Panc1 (cell line): Measurements from ENCODE around the gene MYMK. TPM values are rescaled to one million over a fixed set of nuclear protein-coding genes. Genes with fewer than 3 reads are reported as not detected.

Experiments
- ATAC-seq: fragments of 200-7000 bp; cut with Tn5 transposase; 2 replicates; pipeline ENCODE4 v1.9.1; 2020; ENCODE audit warnings: mild to moderate bottlenecking, moderate library complexity
- BruUV-seq: library from RNA; stranded (reverse); fragments of 400-500 nt; replicated peaks from 2 replicates; lab custom pipeline; 2021; lab: Mats Ljungman, UMichigan
- CTCF ChIA-PET: fragments of 300-600 bp; sonication (Branson Sonifier 250); formaldehyde crosslinking; loops from one replicate; lab custom pipeline; 2022; ENCODE audit warnings: antibody characterized with exemption; lab: Charles Lee
- POLR2A ChIA-PET: fragments of 300-600 bp; sonication (Branson Sonifier 250); formaldehyde crosslinking; loops from one replicate; lab custom pipeline; 2022; ENCODE audit warnings: antibody characterized with exemption; lab: Charles Lee
- DNase-seq: peaks from one replicate; pipeline ENCODE4 v3.0.0-alpha.2; 2010; ENCODE audit warnings: low read depth, low spot score
- H3K27ac ChIP-seq: 2 replicates; pipeline ENCODE4 v1.5.1; 2011; ENCODE audit warnings: mild to moderate bottlenecking, low read length, inconsistent platforms
- H3K27me3 ChIP-seq: fragments of 200-500 bp; sonication (Bioruptor generic); 2 replicates; pipeline ENCODE4 v1.6.0; 2014; ENCODE audit warnings: low read length, inconsistent platforms; ENCODE audit not compliant: control insufficient read depth, insufficient read depth
- H3K36me3 ChIP-seq: fragments of 200-500 bp; sonication (Bioruptor generic); 2 replicates; pipeline ENCODE4 v1.5.1; 2014; ENCODE audit warnings: inconsistent platforms, mild to moderate bottlenecking, low read length, moderate library complexity; ENCODE audit not compliant: control insufficient read depth, insufficient read depth
- H3K4me1 ChIP-seq: 2 replicates; pipeline ENCODE4 v1.5.1; 2011; ENCODE audit warnings: inconsistent platforms, mild to moderate bottlenecking, low read length, moderate library complexity; ENCODE audit not compliant: control insufficient read depth, insufficient read depth
- H3K4me3 ChIP-seq, 2 experiments: 2 replicates each; pipeline ENCODE4 v1.5.1; 2011 to 2012; ENCODE audit warnings: low read depth in 2 of 2, low read length in 2 of 2, mild to moderate bottlenecking in 2 of 2, inconsistent platforms in 1 of 2, moderate library complexity in 1 of 2
- H3K9me3 ChIP-seq: fragments of 200-500 bp; sonication (Bioruptor generic); 2 replicates; pipeline ENCODE4 v1.5.1; 2014; ENCODE audit warnings: low read depth, mild to moderate bottlenecking, inconsistent platforms, low read length, moderate library complexity; ENCODE audit not compliant: control insufficient read depth, insufficient read depth
- POLR2AphosphoS5 ChIP-seq: IDR thresholded peaks from 2 replicates; pipeline ENCODE4 v1.6.1; 2012; ENCODE audit warnings: mild to moderate bottlenecking, low read depth, low read length, moderate library complexity
- REST ChIP-seq, 2 experiments: IDR thresholded peaks; 2 replicates each; pipeline ENCODE4 v1.6.1; 2011 to 2012; ENCODE audit warnings: low read depth in 2 of 2, control low read depth in 1 of 2, low read length in 1 of 2, mild to moderate bottlenecking in 1 of 2, moderate library complexity in 1 of 2; ENCODE audit not compliant: insufficient read depth in 1 of 2
- SIN3A ChIP-seq: IDR thresholded peaks from 2 replicates; pipeline ENCODE4 v1.6.1; 2012; ENCODE audit warnings: low read depth, mild to moderate bottlenecking, low read length, moderate library complexity, borderline replicate concordance; ENCODE audit not compliant: insufficient read depth
- TCF7L2 ChIP-seq: IDR thresholded peaks from 2 replicates; pipeline ENCODE4 v1.6.1; 2011; ENCODE audit warnings: mild to moderate bottlenecking, low read depth, low read length, inconsistent platforms
- in situ Hi-C: cut with HindIII; loops from 2 replicates; pipeline ENCODE4 v1.10.0; 2016; ENCODE audit warnings: low sequenced_read_pairs, low pct_unique_long_range_greater_than_20kb
- intact Hi-C: fragments of 100-400 bp; cut with micrococcal nuclease; formaldehyde crosslinking; loops from one replicate; pipeline ENCODE4 v1.10.0; 2022; ENCODE audit not compliant: unreplicated experiment
- total RNA-seq: library from RNA; stranded (reverse); gene quantifications from one replicate; pipeline ENCODE4 v1.2.1, GENCODE V29; 2021; ENCODE audit not compliant: unreplicated experiment
- TF ChIP-seq, protein P1 (sequence below): fragments of 450-650 bp; IDR thresholded peaks from 2 replicates; pipeline ENCODE4 v1.5.1; 2017; ENCODE audit warnings: mild to moderate bottlenecking

Gene MYMK
- total RNA-seq, 1 experiment from 2014 or later: not detected

DNA sequence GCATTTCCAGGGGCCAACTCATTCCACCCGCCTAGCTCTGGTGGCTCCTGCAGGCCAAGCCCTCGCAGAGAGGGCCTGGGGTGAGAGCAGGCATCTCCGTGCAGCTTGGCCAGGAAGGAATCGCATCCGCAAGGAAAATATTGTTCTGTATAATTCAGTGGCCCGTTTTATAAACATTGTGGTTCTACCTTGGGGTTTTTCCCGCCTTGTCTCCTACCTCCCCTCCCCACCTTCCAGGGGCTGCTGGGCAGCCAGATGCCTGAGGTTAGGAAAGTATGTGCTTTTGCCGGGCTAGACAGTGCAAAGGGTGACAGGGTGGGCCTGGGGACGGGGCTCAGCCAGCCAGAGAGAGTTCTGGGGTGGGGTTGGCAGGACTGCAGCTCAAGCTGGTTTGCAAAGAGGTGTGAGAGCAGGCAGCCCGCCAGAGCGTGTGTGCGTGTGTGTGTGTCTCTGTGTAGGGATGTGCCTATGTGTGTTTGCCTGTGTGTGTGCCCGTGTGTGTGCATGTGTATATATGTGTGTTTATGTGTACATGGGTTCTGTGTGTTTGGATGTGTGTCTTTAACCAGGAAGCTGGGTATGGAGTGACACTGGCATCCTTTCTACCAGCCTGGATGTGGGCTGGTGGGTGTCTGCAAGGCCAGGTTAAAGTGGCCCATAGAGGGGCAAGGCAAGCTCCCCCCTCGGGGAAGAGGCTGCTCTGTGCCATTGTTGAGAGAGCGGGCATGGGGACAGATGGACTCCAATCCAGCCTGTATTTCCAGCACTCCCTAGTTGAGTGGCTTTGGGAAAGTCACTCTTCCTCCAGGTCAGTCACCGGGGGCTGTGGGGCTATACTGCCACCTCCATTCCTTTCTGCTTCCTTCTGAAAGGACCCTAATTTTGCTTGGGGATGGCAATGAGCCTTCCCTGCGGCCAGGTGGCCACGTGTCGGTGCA is 35.2 kb downstream of the MYMK start:
- DNase-seq: no peak
- ChIA-PET CTCF (interaction anchor here (1.0 kb wide), 1 partner anchor 9 kb away, joined by 3 read pairs; no protein-coding TSS in a partner anchor), POLR2A (no interaction called here)
- peaks cover 2% of the 10 kb centered on the region; the same call in 1 of the 2 replicates for H3K4me1 ChIP-seq
- no peaks in the 10 kb centered on the region for H3K9me3 ChIP-seq
- no TSS peak for BruUV-seq
- H3K27ac ChIP-seq: no peak overlapping the region
- H3K27me3 ChIP-seq: no peaks in the 10 kb centered on the region
- TF ChIP-seq TCF7L2 (no peak), POLR2AphosphoS5 (no peak), SIN3A (no peak), REST (IDR thresholded peaks at IDR 0.05; ENCODE audit: insufficient read depth in 1 of 2, low read depth in 2 of 2, low read length in 1 of 2) (no peak)
- TF ChIP-seq, protein P1, sequence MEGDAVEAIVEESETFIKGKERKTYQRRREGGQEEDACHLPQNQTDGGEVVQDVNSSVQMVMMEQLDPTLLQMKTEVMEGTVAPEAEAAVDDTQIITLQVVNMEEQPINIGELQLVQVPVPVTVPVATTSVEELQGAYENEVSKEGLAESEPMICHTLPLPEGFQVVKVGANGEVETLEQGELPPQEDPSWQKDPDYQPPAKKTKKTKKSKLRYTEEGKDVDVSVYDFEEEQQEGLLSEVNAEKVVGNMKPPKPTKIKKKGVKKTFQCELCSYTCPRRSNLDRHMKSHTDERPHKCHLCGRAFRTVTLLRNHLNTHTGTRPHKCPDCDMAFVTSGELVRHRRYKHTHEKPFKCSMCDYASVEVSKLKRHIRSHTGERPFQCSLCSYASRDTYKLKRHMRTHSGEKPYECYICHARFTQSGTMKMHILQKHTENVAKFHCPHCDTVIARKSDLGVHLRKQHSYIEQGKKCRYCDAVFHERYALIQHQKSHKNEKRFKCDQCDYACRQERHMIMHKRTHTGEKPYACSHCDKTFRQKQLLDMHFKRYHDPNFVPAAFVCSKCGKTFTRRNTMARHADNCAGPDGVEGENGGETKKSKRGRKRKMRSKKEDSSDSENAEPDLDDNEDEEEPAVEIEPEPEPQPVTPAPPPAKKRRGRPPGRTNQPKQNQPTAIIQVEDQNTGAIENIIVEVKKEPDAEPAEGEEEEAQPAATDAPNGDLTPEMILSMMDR: no peak
- intact Hi-C loops: loop anchor here (10.0 kb wide), 1 partner anchor 135 kb away; the partner anchor contains the start of genes SURF1 and SURF2
- no peaks in the 10 kb centered on the region for H3K36me3 ChIP-seq
- no peak for ATAC-seq
- no peak overlapping the region for H3K4me3 ChIP-seq
- in situ Hi-C loops: no loop called here

GRCh38 chr9:133488686-133489252 is 36.0 kb downstream of the MYMK start:
- H3K9me3 ChIP-seq: no peaks in the 10 kb centered on the region
- no peak for TF ChIP-seq SIN3A
- H3K27me3 ChIP-seq: no peaks in the 10 kb centered on the region
- no peaks in the 10 kb centered on the region for H3K36me3 ChIP-seq
- DNase-seq: no peak
- no peak overlapping the region for H3K27ac ChIP-seq
- in situ Hi-C loops: no loop called here
- peaks cover 2% of the 10 kb centered on the region; the same call in 1 of the 2 replicates for H3K4me1 ChIP-seq
- CTCF ChIA-PET: interaction anchor here (0.6 to 0.7 kb wide), 2 partner anchors 64 to 131 kb away, joined by 3 to 5 read pairs; no protein-coding TSS in a partner anchor
- no peak overlapping the region for H3K4me3 ChIP-seq
- BruUV-seq: no TSS peak
- ATAC-seq: no peak
- intact Hi-C loops: loop anchor here (10.0 kb wide), 1 partner anchor 134 kb away; the partner anchor contains the start of genes SURF1 and SURF2
- POLR2A ChIA-PET: no interaction called here
